Measurements from ENCODE around the gene CLTB. TPM values are rescaled to one million over a fixed set of nuclear protein-coding genes. Genes with fewer than 3 reads are reported as not detected.

Gene CLTB
- total RNA-seq, 4 donors from 2014 or later, result 261 to 386 (median 302) TPM

GRCh38 chr5:176359658-176360057, 56.7 kb downstream of the CLTB start:
- TF ChIP-seq POLR2A (IDR thresholded peaks at IDR 0.05), result no peak
- no peak for TF ChIP-seq CTCF (IDR thresholded peaks at IDR 0.05 in 4 of 5, conservative IDR thresholded peaks at IDR 0.05 in 1 of 5)
- H3K36me3 ChIP-seq, result peaks cover 0 to 31% of the 10 kb centered on the region in 2 donors
- ATAC-seq (no peak), DNase-seq (no peak)
- H3K9me3 ChIP-seq, result no peaks in the 10 kb centered on the region
- peaks cover 14 to 19% of the 10 kb centered on the region in 2 donors for H3K4me1 ChIP-seq
- peak overlapping the region; percentile 92 to 97 (median 94) for H3K27ac ChIP-seq
- peak overlapping the region in 3 of 4 donors; percentile 83 to 99 (median 94) for H3K4me3 ChIP-seq
- intact Hi-C loops (cut with DNase I; ENCODE audit: low total_unique reads) (loop anchor here (2.0 kb wide), 1 partner anchor 177 kb away; the partner anchor contains the start of gene RNF44), in situ Hi-C loops (cut with MboI; ENCODE audit: low sequenced_read_pairs in 4 of 4) (no loop called here)
- H3K27me3 ChIP-seq, result no peaks in the 10 kb centered on the region

DNA sequence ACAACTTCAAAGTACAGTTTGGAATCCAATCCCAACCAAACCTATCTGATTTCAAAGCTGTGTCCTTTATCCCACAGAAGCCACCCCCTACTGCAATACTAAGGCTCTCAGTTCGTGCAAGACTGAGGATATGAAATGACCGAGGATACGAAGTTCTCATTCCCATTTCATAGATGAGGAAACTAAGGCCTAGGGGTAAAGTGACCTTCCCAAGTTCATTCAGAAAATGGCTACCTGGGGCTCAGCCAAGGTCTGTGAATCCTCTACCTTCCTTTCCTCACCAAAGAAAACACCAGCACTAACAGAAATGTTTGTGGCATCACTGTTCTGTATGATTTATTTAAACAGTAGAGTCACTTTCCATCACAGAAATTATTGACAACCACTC, 60.2 kb downstream of the CLTB start:
- Histone ChIP-seq H3K27ac (no peak overlapping the region), H3K4me3 (no peak overlapping the region), H3K36me3 (peaks cover 0 to 58% of the 10 kb centered on the region in 2 donors), H3K27me3 (no peaks in the 10 kb centered on the region), H3K9me3 (no peaks in the 10 kb centered on the region), H3K4me1 (peaks cover 12 to 24% of the 10 kb centered on the region in 2 donors)
- intact Hi-C loops (cut with DNase I; ENCODE audit: low total_unique reads) (no loop called here), in situ Hi-C loops (cut with MboI; ENCODE audit: low sequenced_read_pairs in 4 of 4) (no loop called here)
- TF ChIP-seq POLR2A (IDR thresholded peaks at IDR 0.05) (no peak), CTCF (IDR thresholded peaks at IDR 0.05 in 4 of 5, conservative IDR thresholded peaks at IDR 0.05 in 1 of 5) (no peak)
- no peak for DNase-seq
- ATAC-seq, result no peak

DNA sequence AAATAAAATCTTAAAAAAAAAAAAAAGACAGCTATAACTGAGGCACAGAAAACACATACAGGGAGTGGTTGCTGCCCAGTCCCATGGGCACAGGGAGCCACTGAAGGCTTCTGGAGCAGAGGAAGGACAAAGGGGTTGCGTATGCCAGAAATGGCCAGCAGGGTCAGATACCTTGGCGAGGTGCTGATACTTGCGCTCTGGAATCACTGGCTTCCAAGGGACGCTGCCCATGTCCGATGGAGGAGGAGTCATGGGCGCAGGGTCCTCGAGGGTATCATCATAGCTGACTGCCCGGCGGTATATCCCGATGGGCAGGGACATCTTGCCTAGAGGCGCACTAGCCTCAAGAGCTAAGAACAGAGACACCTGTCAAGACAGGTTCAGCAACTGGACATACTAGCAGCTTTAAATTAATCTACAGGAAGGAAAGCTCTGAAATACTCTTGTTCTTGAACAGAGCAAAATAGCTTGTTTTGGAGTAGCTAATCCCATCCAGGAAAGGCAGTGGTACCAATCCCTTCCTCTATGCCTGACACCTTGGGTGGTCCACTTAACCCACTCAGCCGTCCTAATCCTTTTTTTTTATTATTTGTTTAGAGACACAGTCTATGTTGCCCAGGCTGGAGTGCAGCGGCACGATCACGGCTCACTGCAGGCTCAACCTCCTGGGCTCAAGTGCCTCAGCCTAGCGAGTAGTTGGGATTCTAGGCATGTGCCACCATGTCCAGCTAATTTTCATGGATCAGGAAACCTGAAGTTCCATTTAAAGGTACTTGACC, 60.8 kb downstream of the CLTB start:
- no peak for ATAC-seq
- Histone ChIP-seq H3K9me3 (no peaks in the 10 kb centered on the region), H3K36me3 (peaks cover 0 to 63% of the 10 kb centered on the region in 2 donors), H3K27me3 (no peaks in the 10 kb centered on the region), H3K4me3 (no peak overlapping the region), H3K4me1 (peaks cover 9 to 24% of the 10 kb centered on the region in 2 donors), H3K27ac (no peak overlapping the region)
- intact Hi-C loops (cut with DNase I; ENCODE audit: low total_unique reads) (no loop called here), in situ Hi-C loops (cut with MboI; ENCODE audit: low sequenced_read_pairs in 4 of 4) (no loop called here)
- TF ChIP-seq CTCF (IDR thresholded peaks at IDR 0.05 in 4 of 5, conservative IDR thresholded peaks at IDR 0.05 in 1 of 5) (no peak), POLR2A (IDR thresholded peaks at IDR 0.05) (no peak)
- DNase-seq, result no peak

DNA sequence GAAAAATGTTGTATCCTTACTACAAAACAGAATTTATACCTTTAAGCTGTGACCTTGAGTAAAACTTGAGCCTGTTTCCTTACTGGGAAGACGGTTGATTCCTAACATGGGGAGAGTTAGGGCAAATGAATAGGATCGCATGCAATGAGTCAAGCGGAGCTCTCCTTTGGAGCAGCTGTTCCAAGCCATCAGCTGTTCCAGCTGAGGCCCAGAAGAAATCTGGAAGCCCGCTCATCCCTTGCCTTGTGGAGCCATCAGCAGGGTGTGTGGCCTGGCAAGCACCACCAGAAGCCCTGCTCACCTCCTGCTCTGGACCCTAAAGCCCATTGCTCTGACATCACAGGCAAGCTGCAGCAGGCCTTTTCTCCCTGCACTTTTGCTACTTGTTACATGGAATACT, 62.8 kb downstream of the CLTB start:
- DNase-seq, result peak in 1 of 2 donors; percentile 57
- H3K27me3 ChIP-seq, result no peaks in the 10 kb centered on the region
- H3K27ac ChIP-seq, result peak overlapping the region in 3 of 4 donors; percentile 12 to 66 (median 48)
- in situ Hi-C loops (cut with MboI; ENCODE audit: low sequenced_read_pairs in 4 of 4), result no loop called here
- intact Hi-C loops (cut with DNase I; ENCODE audit: low total_unique reads), result no loop called here
- TF ChIP-seq CTCF (IDR thresholded peaks at IDR 0.05 in 4 of 5, conservative IDR thresholded peaks at IDR 0.05 in 1 of 5) (no peak), POLR2A (IDR thresholded peaks at IDR 0.05) (no peak)
- H3K36me3 ChIP-seq, result peaks cover 0 to 81% of the 10 kb centered on the region in 2 donors
- H3K4me3 ChIP-seq, result no peak overlapping the region
- peaks cover 0 to 19% of the 10 kb centered on the region in 2 donors for H3K4me1 ChIP-seq
- ATAC-seq, result peak; percentile 67 to 89
- no peaks in the 10 kb centered on the region for H3K9me3 ChIP-seq

Measured in gastrocnemius medialis (tissue), 4 donors.